Natural killer cell (primary cell): Measurements from ENCODE around the gene PHOX2B. TPM values are rescaled to one million over a fixed set of nuclear protein-coding genes. Genes with fewer than 3 reads are reported as not detected.

Experiments
- ATAC-seq, 3 donors: fragments of 150-1000 bp in 2 of 3; fragments of 200-7000 bp in 1 of 3; cut with Tn5 transposase; 1 replicate in 1 of 3; 2 replicates in 2 of 3; pipeline ENCODE4 v1.10.0; 2021; ENCODE audit warnings: mild to moderate bottlenecking in 2 of 3, moderate library complexity in 2 of 3
- DNase-seq, 2 donors: peaks; one replicate each; pipeline versions ENCODE4 v3.0.0 to v3.0.0-alpha.2; 2013 to 2021; ENCODE audit warnings: mixed read lengths in 1 of 2
- H3K27ac ChIP-seq: one replicate; pipeline ENCODE4 v1.5.1; 2013; ENCODE audit warnings: mild to moderate bottlenecking, low read length
- H3K27me3 ChIP-seq: one replicate; pipeline ENCODE4 v1.6.1; 2013; ENCODE audit warnings: low read length; ENCODE audit not compliant: control insufficient read depth, insufficient read depth
- H3K36me3 ChIP-seq: one replicate; pipeline ENCODE4 v1.6.1; 2013; ENCODE audit warnings: low read length; ENCODE audit not compliant: control insufficient read depth, insufficient read depth
- H3K4me1 ChIP-seq: one replicate; pipeline ENCODE4 v1.6.1; 2013; ENCODE audit warnings: low read length; ENCODE audit not compliant: control insufficient read depth, insufficient read depth
- H3K4me3 ChIP-seq: one replicate; pipeline ENCODE4 v1.5.1; 2013; ENCODE audit warnings: low read length
- H3K9me3 ChIP-seq: one replicate; pipeline ENCODE4 v1.6.1; 2013; ENCODE audit warnings: low read length; ENCODE audit not compliant: control insufficient read depth, insufficient read depth
- H3K27ac Mint-ChIP-seq, 2 donors: one replicate each; pipeline ENCODE4 v1.8.0; 2022; ENCODE audit warnings: mild to moderate bottlenecking in 2 of 2, mixed read lengths in 2 of 2, moderate library complexity in 1 of 2
- H3K27me3 Mint-ChIP-seq, 2 donors: one replicate each; pipeline ENCODE4 v1.8.0; 2022; ENCODE audit warnings: low read depth in 2 of 2, mixed read lengths in 2 of 2
- H3K36me3 Mint-ChIP-seq: one replicate; pipeline ENCODE4 v1.8.0; 2022; ENCODE audit warnings: mixed read lengths
- H3K4me1 Mint-ChIP-seq, 2 donors: one replicate each; pipeline ENCODE4 v1.8.0; 2022; ENCODE audit warnings: mixed read lengths in 2 of 2
- H3K4me3 Mint-ChIP-seq: one replicate; pipeline ENCODE4 v1.8.0; 2022; ENCODE audit warnings: mild to moderate bottlenecking, moderate library complexity, mixed read lengths
- H3K9me3 Mint-ChIP-seq, 2 donors: one replicate each; pipeline ENCODE4 v1.8.0; 2022; ENCODE audit warnings: mixed read lengths in 2 of 2
- CTCF ChIP-seq: fragments of 200-600 bp; IDR thresholded peaks from one replicate; pipeline ENCODE4 v1.8.0; 2022; ENCODE audit warnings: antibody characterized with exemption
- WGBS: methylation state at CpG from one replicate; pipeline ENCODE4 v1.1.7; 2013; ENCODE audit warnings: missing lambda C conversion rate; ENCODE audit not compliant: insufficient coverage; 5-methylcytosine and 5-hydroxymethylcytosine counted together
- intact Hi-C: fragments of 100-400 bp; cut with micrococcal nuclease; formaldehyde crosslinking; loops from one replicate; pipeline ENCODE4 v1.14.2; 2022
- total RNA-seq, 4 donors: library from RNA; stranded (reverse); fragments of 120-200 nt in 1 of 4; gene quantifications; one replicate each; pipeline versions ENCODE4 v1.2.3 to v1.2.4, GENCODE V29; 2013 to 2022

The PHOX2B gene
- total RNA-seq, 3 donors from 2014 or later (not counting 1 experiment from before 2014, with no cell fraction given), result not detected

- H3K27me3 Mint-ChIP-seq, result peaks cover 0 to 9% of the 10 kb centered on the region in 2 donors
Observed at GRCh38 chr4:41785665-41786064, 37.1 kb upstream of the PHOX2B start.

GRCh38 chr4:41784191-41784979 is 35.9 kb upstream of the PHOX2B start:
- Histone ChIP-seq H3K4me1 (no peaks in the 10 kb centered on the region), H3K4me3 (no peak overlapping the region), H3K27me3 (no peaks in the 10 kb centered on the region), H3K9me3 (no peaks in the 10 kb centered on the region), H3K27ac (no peak overlapping the region), H3K36me3 (no peaks in the 10 kb centered on the region)
- no peaks in the 10 kb centered on the region for H3K36me3 Mint-ChIP-seq
- no peak for DNase-seq
- ATAC-seq, result no peak
- H3K27me3 Mint-ChIP-seq, result peaks cover 0 to 9% of the 10 kb centered on the region in 2 donors
- no peak overlapping the region for H3K27ac Mint-ChIP-seq
- no peak overlapping the region for H3K4me3 Mint-ChIP-seq
- intact Hi-C loops, result no loop called here
- no peaks in the 10 kb centered on the region for H3K4me1 Mint-ChIP-seq
- TF ChIP-seq CTCF, result no peak
- WGBS, result 87% methylated on average over 9 of the region's 9 CpGs
- no peaks in the 10 kb centered on the region for H3K9me3 Mint-ChIP-seq

More at GRCh38 chr4:41785665-41786064, 37.1 kb upstream of the PHOX2B start:
- Mint-ChIP-seq H3K4me1 (no peaks in the 10 kb centered on the region), H3K36me3 (no peaks in the 10 kb centered on the region), H3K27ac (no peak overlapping the region), H3K9me3 (peaks cover 0 to 3% of the 10 kb centered on the region in 2 donors), H3K4me3 (no peak overlapping the region)
- no peak for TF ChIP-seq CTCF
- no CpG with 5 or more reads among the region's 1 CpG for WGBS
- intact Hi-C loops, result no loop called here
- Histone ChIP-seq H3K27ac (no peak overlapping the region), H3K36me3 (no peaks in the 10 kb centered on the region), H3K4me1 (no peaks in the 10 kb centered on the region), H3K27me3 (no peaks in the 10 kb centered on the region), H3K4me3 (no peak overlapping the region), H3K9me3 (no peaks in the 10 kb centered on the region)
- ATAC-seq, result no peak
- DNase-seq, result no peak

GRCh38 chr4:41776466-41776865 is 27.9 kb upstream of the PHOX2B start:
- H3K9me3 ChIP-seq, result no peaks in the 10 kb centered on the region
- DNase-seq (no peak), ATAC-seq (no peak)
- no peaks in the 10 kb centered on the region for H3K36me3 ChIP-seq
- no peaks in the 10 kb centered on the region for H3K27me3 ChIP-seq
- Mint-ChIP-seq H3K9me3 (peaks cover 2 to 3% of the 10 kb centered on the region in 2 donors), H3K4me1 (no peaks in the 10 kb centered on the region), H3K4me3 (no peak overlapping the region), H3K36me3 (no peaks in the 10 kb centered on the region), H3K27ac (no peak overlapping the region), H3K27me3 (peaks cover 0 to 3% of the 10 kb centered on the region in 2 donors)
- no peak overlapping the region for H3K27ac ChIP-seq
- intact Hi-C loops, result no loop called here
- no peaks in the 10 kb centered on the region for H3K4me1 ChIP-seq
- WGBS, result 82% methylated on average over 2 of the region's 3 CpGs
- no peak overlapping the region for H3K4me3 ChIP-seq
- no peak for TF ChIP-seq CTCF
